PC-9 (cell line): ENCODE data around the gene MATN1. TPM values are rescaled to one million over a fixed set of nuclear protein-coding genes. Genes with fewer than 3 reads are reported as not detected.

ENCODE experiments used
- BruUV-seq: library from RNA; stranded (reverse); fragments of 400-500 nt; replicated peaks from 2 replicates; lab custom pipeline; 2021; lab: Mats Ljungman, UMichigan
- CTCF ChIA-PET: fragments of 300-600 bp; sonication (Branson Sonifier 250); formaldehyde crosslinking; loops from one replicate; lab custom pipeline; 2022; ENCODE audit warnings: antibody characterized with exemption; lab: Charles Lee
- POLR2A ChIA-PET: fragments of 300-600 bp; sonication (Branson Sonifier 250); formaldehyde crosslinking; loops from one replicate; lab custom pipeline; 2022; ENCODE audit warnings: antibody characterized with exemption; ENCODE audit not compliant: unreplicated experiment; lab: Charles Lee
- DNase-seq, 2 experiments: peaks; one replicate each; pipeline versions ENCODE4 v3.0.0 to v3.0.0-alpha.2; 2015 to 2022; ENCODE audit warnings: mixed read lengths in 1 of 2
- H2AFZ ChIP-seq: fragments of 200-600 bp; sonication (generic); 2 replicates; pipeline ENCODE4 v1.8.1; 2017; ENCODE audit warnings: antibody characterized with exemption
- H3F3A ChIP-seq: fragments of 200-600 bp; sonication (generic); 2 replicates; pipeline ENCODE4 v1.8.1; 2017; ENCODE audit warnings: antibody characterized with exemption, mild to moderate bottlenecking, low read depth; ENCODE audit not compliant: insufficient read depth
- H3K27ac ChIP-seq: fragments of 200-600 bp; sonication (generic); 2 replicates; pipeline ENCODE4 v1.6.1; 2016; ENCODE audit warnings: mixed run types
- H3K27me3 ChIP-seq: fragments of 200-600 bp; sonication (generic); 2 replicates; pipeline ENCODE4 v1.6.1; 2016; ENCODE audit warnings: low read depth, mixed run types; ENCODE audit not compliant: insufficient read depth
- H3K36me3 ChIP-seq: fragments of 200-600 bp; sonication (generic); 2 replicates; pipeline ENCODE4 v1.6.1; 2016; ENCODE audit warnings: low read depth, mixed run types
- H3K4me1 ChIP-seq: fragments of 200-600 bp; sonication (generic); replicated peaks from 2 replicates; pipeline ENCODE4 v1.6.1; 2016; ENCODE audit warnings: mixed run types; ENCODE audit not compliant: insufficient read depth
- H3K4me2 ChIP-seq: fragments of 200-600 bp; sonication (generic); 2 replicates; pipeline ENCODE4 v1.6.1; 2017; ENCODE audit warnings: mixed run types
- H3K4me3 ChIP-seq: fragments of 200-600 bp; sonication (generic); 2 replicates; pipeline ENCODE4 v1.6.1; 2016; ENCODE audit warnings: mixed run types
- H3K79me2 ChIP-seq: fragments of 200-600 bp; sonication (generic); 2 replicates; pipeline ENCODE4 v1.6.1; 2017; ENCODE audit warnings: low read depth, mixed run types
- H3K9me2 ChIP-seq: fragments of 200-600 bp; sonication (generic); 2 replicates; pipeline ENCODE4 v1.8.1; 2017; ENCODE audit warnings: mild to moderate bottlenecking; ENCODE audit not compliant: insufficient read depth
- H3K9me3 ChIP-seq: fragments of 200-600 bp; sonication (generic); 2 replicates; pipeline ENCODE4 v1.8.1; 2016; ENCODE audit warnings: low read depth; ENCODE audit not compliant: insufficient read depth
- H4K20me1 ChIP-seq: fragments of 200-600 bp; sonication (generic); 2 replicates; pipeline ENCODE4 v1.8.1; 2017; ENCODE audit not compliant: insufficient read depth
- EZH2 ChIP-seq: fragments of 200-600 bp; sonication (generic); IDR thresholded peaks from 2 replicates; pipeline ENCODE4 v1.8.0; 2017; ENCODE audit warnings: antibody characterized with exemption, low read depth
- intact Hi-C: fragments of 100-400 bp; cut with micrococcal nuclease; formaldehyde crosslinking; loops from one replicate; pipeline ENCODE4 v1.10.0; 2022; ENCODE audit not compliant: unreplicated experiment
- total RNA-seq: library from RNA; stranded (reverse); gene quantifications from 2 replicates; pipeline ENCODE4 v1.2.3, GENCODE V29; 2021
- TF ChIP-seq, protein P1 (sequence below): fragments of 200-600 bp; sonication (generic); conservative IDR thresholded peaks from 2 replicates; pipeline ENCODE4 v1.6.1; 2017; ENCODE audit warnings: mixed run types, antibody characterized with exemption, mild to moderate bottlenecking, moderate library complexity

The MATN1 gene
- total RNA-seq, 1 experiment from 2014 or later: 0.37 TPM

DNA sequence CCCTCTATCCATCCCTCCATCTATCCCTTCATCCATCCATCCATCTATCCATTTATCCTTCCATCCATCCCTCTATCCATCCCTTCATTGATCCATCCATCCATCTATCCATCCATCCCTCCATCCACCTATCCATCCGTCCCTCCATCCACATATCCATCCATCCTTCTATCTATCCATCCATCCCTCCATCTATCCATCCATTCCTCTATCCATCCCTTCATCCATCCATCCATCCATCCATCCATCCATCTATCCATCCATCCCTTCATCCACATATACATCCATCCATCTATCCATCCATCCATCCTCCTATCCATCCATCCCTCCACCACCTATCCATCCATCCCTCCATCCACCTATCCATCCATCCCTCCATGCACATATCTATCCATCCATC is 23.6 kb downstream of the MATN1 start:
- Histone ChIP-seq H3K27me3 (no peaks in the 10 kb centered on the region), H3K4me1 (no peaks in the 10 kb centered on the region), H3K4me3 (no peak overlapping the region), H3F3A (no peaks in the 10 kb centered on the region), H3K27ac (no peak overlapping the region), H2AFZ (no peak overlapping the region), H3K79me2 (no peaks in the 10 kb centered on the region), H3K4me2 (no peak overlapping the region), H3K9me3 (no peaks in the 10 kb centered on the region), H4K20me1 (no peaks in the 10 kb centered on the region), H3K36me3 (no peaks in the 10 kb centered on the region), H3K9me2 (no peaks in the 10 kb centered on the region)
- BruUV-seq: no TSS peak
- DNase-seq: no peak
- TF ChIP-seq, protein P1, sequence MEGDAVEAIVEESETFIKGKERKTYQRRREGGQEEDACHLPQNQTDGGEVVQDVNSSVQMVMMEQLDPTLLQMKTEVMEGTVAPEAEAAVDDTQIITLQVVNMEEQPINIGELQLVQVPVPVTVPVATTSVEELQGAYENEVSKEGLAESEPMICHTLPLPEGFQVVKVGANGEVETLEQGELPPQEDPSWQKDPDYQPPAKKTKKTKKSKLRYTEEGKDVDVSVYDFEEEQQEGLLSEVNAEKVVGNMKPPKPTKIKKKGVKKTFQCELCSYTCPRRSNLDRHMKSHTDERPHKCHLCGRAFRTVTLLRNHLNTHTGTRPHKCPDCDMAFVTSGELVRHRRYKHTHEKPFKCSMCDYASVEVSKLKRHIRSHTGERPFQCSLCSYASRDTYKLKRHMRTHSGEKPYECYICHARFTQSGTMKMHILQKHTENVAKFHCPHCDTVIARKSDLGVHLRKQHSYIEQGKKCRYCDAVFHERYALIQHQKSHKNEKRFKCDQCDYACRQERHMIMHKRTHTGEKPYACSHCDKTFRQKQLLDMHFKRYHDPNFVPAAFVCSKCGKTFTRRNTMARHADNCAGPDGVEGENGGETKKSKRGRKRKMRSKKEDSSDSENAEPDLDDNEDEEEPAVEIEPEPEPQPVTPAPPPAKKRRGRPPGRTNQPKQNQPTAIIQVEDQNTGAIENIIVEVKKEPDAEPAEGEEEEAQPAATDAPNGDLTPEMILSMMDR: no peak
- no peak for TF ChIP-seq EZH2
- ChIA-PET POLR2A (no interaction called here), CTCF (no interaction called here)
- intact Hi-C loops: loop anchor here (10.0 kb wide), 2 partner anchors 175 to 1665 kb away; no protein-coding TSS in a partner anchor

- Histone ChIP-seq H3K4me1 (no peaks in the 10 kb centered on the region), H2AFZ (no peak overlapping the region), H3K4me2 (no peak overlapping the region), H3K9me2 (no peaks in the 10 kb centered on the region), H3K27ac (no peak overlapping the region), H3K36me3 (no peaks in the 10 kb centered on the region), H3K27me3 (no peaks in the 10 kb centered on the region), H3F3A (no peaks in the 10 kb centered on the region), H3K79me2 (no peaks in the 10 kb centered on the region), H3K4me3 (no peak overlapping the region), H3K9me3 (no peaks in the 10 kb centered on the region), H4K20me1 (no peaks in the 10 kb centered on the region)
- CTCF ChIA-PET: no interaction called here
- TF ChIP-seq, protein P1: no peak
- no peak for TF ChIP-seq EZH2
- intact Hi-C loops: loop anchor here (10.0 kb wide), 1 partner anchor 174 kb away; no protein-coding TSS in a partner anchor
- BruUV-seq: no TSS peak
- DNase-seq: no peak
- POLR2A ChIA-PET: no interaction called here
Observed at GRCh38 chr1:30698401-30698981, 24.9 kb downstream of the MATN1 start.

- Histone ChIP-seq H3K36me3 (no peaks in the 10 kb centered on the region), H3K9me2 (no peaks in the 10 kb centered on the region), H3K9me3 (no peaks in the 10 kb centered on the region), H4K20me1 (no peaks in the 10 kb centered on the region), H2AFZ (no peak overlapping the region), H3K27me3 (no peaks in the 10 kb centered on the region), H3K4me1 (no peaks in the 10 kb centered on the region), H3K4me3 (no peak overlapping the region), H3K4me2 (no peak overlapping the region), H3K79me2 (no peaks in the 10 kb centered on the region), H3K27ac (no peak overlapping the region), H3F3A (no peaks in the 10 kb centered on the region)
- no TSS peak for BruUV-seq
- DNase-seq: no peak
- POLR2A ChIA-PET: no interaction called here
- TF ChIP-seq, protein P1: no peak
- intact Hi-C loops: loop anchor here (10.0 kb wide), 1 partner anchor 173 kb away; no protein-coding TSS in a partner anchor
- CTCF ChIA-PET: no interaction called here
Observed at GRCh38 chr1:30697571-30698376, 25.6 kb downstream of the MATN1 start.
